ENCODE results near the gene CDH23. TPM values are rescaled to one million over a fixed set of nuclear protein-coding genes. Genes with fewer than 3 reads are reported as not detected.

The CDH23 gene
- total RNA-seq, 3 donors from 2014 or later, result 1.8 to 3.6 (median 3.0) TPM

- intact Hi-C loops (cut with DNase I, micrococcal nuclease), result no loop called here
- no peak for ATAC-seq
- peaks cover 43% of the 10 kb centered on the region for H3K4me1 ChIP-seq (ENCODE audit: low read depth)
- peak in 1 of 3 donors; percentile 20 for DNase-seq
- H3K4me3 ChIP-seq, result no peak overlapping the region
- TF ChIP-seq, protein P1, sequence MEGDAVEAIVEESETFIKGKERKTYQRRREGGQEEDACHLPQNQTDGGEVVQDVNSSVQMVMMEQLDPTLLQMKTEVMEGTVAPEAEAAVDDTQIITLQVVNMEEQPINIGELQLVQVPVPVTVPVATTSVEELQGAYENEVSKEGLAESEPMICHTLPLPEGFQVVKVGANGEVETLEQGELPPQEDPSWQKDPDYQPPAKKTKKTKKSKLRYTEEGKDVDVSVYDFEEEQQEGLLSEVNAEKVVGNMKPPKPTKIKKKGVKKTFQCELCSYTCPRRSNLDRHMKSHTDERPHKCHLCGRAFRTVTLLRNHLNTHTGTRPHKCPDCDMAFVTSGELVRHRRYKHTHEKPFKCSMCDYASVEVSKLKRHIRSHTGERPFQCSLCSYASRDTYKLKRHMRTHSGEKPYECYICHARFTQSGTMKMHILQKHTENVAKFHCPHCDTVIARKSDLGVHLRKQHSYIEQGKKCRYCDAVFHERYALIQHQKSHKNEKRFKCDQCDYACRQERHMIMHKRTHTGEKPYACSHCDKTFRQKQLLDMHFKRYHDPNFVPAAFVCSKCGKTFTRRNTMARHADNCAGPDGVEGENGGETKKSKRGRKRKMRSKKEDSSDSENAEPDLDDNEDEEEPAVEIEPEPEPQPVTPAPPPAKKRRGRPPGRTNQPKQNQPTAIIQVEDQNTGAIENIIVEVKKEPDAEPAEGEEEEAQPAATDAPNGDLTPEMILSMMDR (IDR thresholded peaks at IDR 0.05), result no peak
- no peaks in the 10 kb centered on the region for H3K36me3 ChIP-seq (ENCODE audit: low read depth)
- H3K9me3 ChIP-seq, result no peaks in the 10 kb centered on the region
These were observed 349.0 kb downstream of the CDH23 start for GRCh38 chr10:71745664-71746250.

DNA sequence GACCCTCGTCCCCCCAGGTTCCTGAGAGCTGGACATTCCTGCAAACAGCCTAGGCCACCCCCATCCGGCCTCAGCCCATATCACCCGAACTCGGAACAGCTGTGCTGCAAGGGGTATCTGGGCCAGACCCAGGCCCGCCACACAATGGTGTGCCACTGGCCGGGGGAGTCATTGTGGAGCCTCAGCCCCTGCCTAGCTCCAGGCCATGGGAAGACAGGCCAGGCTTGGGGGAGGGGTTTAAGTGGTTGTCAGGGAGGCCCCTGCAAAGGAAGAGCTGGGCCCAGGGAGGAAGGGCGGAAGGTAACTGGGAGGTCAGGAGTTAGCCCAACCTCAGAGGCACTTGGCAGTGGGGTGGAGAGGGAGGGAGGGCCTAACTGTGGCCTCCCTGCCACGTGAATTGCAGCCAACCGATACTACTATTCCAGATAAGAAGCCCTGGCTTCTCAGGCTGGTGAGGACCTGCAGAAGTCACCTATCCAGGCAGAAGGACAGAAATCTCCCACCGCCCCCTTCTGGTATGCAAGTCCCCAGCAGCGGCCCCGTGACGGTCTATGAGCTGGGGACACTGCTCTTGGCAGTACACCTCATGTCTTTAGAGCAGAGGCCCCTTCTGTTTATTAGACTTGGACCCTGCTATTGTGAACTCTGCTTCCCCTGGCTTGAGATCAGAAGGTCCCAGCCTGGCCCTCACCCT lies 349.8 kb downstream of the CDH23 start:
- TF ChIP-seq, protein P1 (IDR thresholded peaks at IDR 0.05), result no peak
- Histone ChIP-seq H3K9me3 (no peaks in the 10 kb centered on the region), H3K4me1 (ENCODE audit: low read depth) (peaks cover 43% of the 10 kb centered on the region), H3K36me3 (ENCODE audit: low read depth) (no peaks in the 10 kb centered on the region), H3K4me3 (no peak overlapping the region)
- DNase-seq (peak; percentile 67 to 71 (median 71)), ATAC-seq (peak; percentile 51)
- intact Hi-C loops (cut with DNase I, micrococcal nuclease), result no loop called here

DNA sequence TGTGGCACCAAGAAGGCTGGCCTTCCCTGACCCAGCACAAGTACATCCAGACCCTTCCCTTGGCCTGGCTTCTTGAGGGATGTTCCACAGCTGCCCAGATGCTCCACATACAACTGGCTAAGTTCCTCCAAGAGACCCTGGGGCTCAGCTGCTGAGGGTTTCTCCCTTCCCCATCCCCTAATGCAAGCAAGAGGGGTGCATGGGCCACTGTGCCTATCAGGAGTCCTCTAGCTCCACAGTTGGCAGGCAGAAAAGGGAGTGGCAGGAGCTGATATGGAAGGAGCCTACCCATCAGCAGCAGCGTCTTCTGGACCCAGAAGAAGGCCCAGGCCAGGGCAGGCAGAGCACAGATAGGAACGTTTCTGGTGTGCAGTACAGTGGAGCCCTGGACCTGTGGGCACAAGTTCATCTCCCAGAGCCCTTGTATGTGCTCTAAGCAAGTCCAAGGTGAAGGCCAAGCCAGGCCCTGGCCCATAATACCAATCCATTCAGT lies 350.4 kb downstream of the CDH23 start:
- peak in 2 of 3 donors; percentile 57 to 61 for DNase-seq
- peak; percentile 24 for ATAC-seq
- peaks cover 39% of the 10 kb centered on the region for H3K4me1 ChIP-seq (ENCODE audit: low read depth)
- TF ChIP-seq, protein P1 (IDR thresholded peaks at IDR 0.05), result no peak
- no peak overlapping the region for H3K4me3 ChIP-seq
- H3K9me3 ChIP-seq, result no peaks in the 10 kb centered on the region
- no peaks in the 10 kb centered on the region for H3K36me3 ChIP-seq (ENCODE audit: low read depth)
- intact Hi-C loops (cut with DNase I, micrococcal nuclease), result no loop called here

GRCh38 chr10:71747551-71748523 lies 351.1 kb downstream of the CDH23 start:
- intact Hi-C loops (cut with DNase I, micrococcal nuclease), result no loop called here
- TF ChIP-seq, protein P1 (IDR thresholded peaks at IDR 0.05), result no peak
- DNase-seq, result peak in 2 of 3 donors; percentile 69 to 79
- peak; percentile 57 for ATAC-seq
- H3K36me3 ChIP-seq (ENCODE audit: low read depth), result no peaks in the 10 kb centered on the region
- H3K4me1 ChIP-seq (ENCODE audit: low read depth), result peaks cover 45% of the 10 kb centered on the region
- no peaks in the 10 kb centered on the region for H3K9me3 ChIP-seq
- no peak overlapping the region for H3K4me3 ChIP-seq

GRCh38 chr10:71748671-71749191 lies 352.0 kb downstream of the CDH23 start:
- H3K36me3 ChIP-seq (ENCODE audit: low read depth), result no peaks in the 10 kb centered on the region
- H3K4me3 ChIP-seq, result no peak overlapping the region
- ATAC-seq (peak; percentile 70), DNase-seq (peak; percentile 74 to 90 (median 82))
- H3K9me3 ChIP-seq, result no peaks in the 10 kb centered on the region
- TF ChIP-seq, protein P1 (IDR thresholded peaks at IDR 0.05), result no peak
- H3K4me1 ChIP-seq (ENCODE audit: low read depth), result peaks cover 54% of the 10 kb centered on the region
- intact Hi-C loops (cut with DNase I, micrococcal nuclease), result no loop called here
